Measurements from ENCODE around the gene ITGB2.
A peak's percentile ranks its signal among the peaks of the same experiment; 100 is the strongest.
"Not testable (repeated sequence)": the region's sequence is repeated elsewhere in the genome, so short reads cannot be mapped to it uniquely, and the experiment has no call there.

ITGB2 gene

GRCh38 chr21:44879238-44879637, 41.5 kb downstream of the ITGB2 start:
- DNase-seq: not testable (repeated sequence)

DNA sequence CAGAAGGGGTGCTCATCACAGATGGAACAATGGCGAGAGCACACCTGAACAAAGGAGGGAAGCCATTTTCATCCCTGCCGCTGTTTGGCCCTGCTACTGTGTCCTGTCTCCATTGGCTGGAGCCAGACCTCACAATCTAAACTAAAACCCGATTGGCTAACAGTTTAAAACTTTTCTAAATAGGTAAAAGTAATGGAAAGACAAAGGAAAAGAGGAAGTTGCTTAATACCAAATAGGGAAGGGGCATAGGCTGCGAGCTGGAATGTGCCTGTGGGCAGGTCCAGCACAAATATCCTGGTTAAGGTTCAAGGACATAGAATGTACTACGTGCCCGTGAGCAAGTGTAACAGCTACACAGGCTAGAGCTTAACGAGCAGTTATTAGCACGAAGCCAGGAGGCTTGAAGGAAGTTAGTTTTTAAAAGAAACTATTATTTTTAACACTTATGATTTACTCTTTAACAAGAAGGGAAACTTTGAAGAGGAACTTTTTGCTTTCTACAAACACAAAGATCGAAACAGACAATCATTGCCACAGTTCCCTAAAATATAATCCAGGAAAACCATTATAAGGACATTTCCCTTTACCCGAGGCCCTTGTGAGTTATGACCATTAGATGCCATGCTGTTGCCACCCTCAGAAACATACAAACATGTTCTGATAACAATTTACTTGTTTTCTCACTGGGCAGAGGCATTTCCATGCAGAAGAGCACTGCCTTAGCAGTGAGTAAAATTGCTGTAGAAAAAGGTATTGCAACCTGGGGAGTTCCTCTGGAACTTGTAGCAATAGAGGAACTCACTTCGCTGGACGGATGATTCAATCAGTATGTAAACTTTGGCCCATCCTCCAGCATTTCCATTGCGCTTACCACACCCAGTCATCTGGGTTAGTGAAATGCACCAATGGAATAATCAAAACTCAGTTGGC, 42.4 kb downstream of the ITGB2 start:
- no peak for DNase-seq

GRCh38 chr21:44876849-44877575, 43.7 kb downstream of the ITGB2 start:
- DNase-seq: no peak

DNA sequence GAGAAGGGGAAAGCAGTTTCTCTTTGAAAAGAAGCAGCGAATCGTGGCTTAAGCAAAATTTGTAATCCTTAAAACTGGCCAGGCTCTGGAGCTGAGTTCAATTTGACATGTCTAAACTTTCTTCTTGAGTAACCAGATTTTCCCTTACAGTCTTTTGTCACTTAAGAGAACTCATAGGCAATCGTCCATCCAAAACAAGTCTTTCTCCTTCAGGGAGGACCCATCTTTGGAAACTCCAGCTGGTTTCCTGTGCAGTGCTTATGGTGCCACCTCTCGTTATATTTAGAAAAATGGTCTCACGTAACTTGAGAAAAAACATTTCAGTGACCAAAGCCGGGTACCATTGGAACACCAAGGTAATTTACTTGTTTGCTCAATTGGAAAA, 45.4 kb downstream of the ITGB2 start:
- peak in 2 of 3 experiments; percentile 44 to 60 for DNase-seq

- DNase-seq: peak in 2 of 3 experiments; percentile 73 to 76
Measured at GRCh38 chr21:44874497-44875315, 46.0 kb downstream of the ITGB2 start.

- DNase-seq: peak in 1 of 3 experiments; percentile 58
Measured at GRCh38 chr21:44874240-44874496, 46.5 kb downstream of the ITGB2 start.

GRCh38 chr21:44873356-44874239, 47.1 kb downstream of the ITGB2 start, which contains the start of gene PTTG1IP:
Gene PTTG1IP, minus strand, starts transcription at chr21:44873690. Its CDS starts 74 bp downstream, at chr21:44873616.
- DNase-seq: peak; percentile 99

DNA sequence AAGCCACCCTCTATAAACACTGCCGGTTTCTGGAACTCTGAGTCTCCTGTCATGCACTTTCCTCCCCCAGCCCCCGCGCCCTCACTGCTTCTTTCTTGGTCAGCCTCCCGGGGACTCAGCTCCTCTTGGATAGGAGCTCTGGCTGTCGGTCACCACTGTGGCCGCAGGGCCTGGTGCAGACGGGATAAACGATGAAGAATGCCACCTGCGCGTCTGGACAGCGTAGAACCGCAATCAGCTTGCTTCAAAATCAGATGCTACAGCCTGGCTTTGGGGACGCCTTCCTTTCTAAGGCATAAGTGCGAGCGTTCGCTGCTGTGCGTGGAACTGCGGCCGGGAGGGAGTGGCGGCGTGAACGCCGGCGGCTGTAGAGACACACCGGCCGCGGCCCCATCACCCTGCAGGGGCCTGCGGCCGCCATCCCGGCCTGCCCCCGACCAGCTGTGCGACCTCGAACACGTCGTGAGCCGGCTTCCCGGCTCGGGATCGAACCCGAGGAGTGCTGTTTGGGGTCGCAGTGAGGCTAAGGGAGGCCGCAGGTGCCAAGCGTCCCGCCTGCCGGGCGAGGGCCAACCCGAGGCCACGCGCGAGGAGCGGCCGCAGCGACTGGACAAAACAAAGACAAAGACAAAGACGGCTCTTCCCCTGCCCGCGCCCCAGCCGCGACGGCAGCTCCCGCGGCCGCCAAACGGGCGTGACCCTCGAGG, 47.9 kb downstream of the ITGB2 start:
- DNase-seq: peak in 2 of 3 experiments; percentile 71 to 81

- DNase-seq: no peak
Measured at GRCh38 chr21:44872323-44872648, 48.4 kb downstream of the ITGB2 start.

DNA sequence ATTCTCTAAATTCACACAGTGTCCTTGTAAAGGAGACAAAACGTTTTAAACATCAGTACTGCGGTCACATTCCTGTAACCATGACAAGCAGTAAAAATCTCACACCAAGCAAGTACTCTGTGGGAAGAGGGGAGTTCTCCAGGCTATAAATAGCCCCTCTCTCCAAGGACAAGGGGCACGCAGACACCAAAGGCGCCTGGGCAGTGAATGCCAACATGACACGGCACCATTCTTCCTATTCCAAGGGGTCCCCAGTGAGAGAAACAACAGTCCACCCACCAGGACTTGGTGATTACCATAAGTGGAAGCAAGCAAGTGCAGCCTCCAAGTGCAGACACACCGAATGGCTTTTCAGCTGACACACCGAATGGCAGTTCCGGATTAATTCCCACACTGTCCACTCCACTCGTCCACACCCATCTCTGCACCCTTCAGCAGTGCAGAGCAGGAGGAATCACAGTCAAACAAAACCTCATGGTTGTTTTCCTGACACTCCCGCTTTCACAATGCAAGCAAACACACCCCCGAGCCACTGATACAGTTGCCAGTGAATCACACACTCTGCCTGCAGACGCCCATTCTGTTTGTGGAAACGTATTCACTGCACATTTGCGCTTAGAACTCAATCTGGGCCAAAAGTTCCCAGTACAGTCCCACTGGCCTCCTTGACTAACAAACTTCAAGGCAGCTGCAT, 49.0 kb downstream of the ITGB2 start:
- DNase-seq: no peak

DNA sequence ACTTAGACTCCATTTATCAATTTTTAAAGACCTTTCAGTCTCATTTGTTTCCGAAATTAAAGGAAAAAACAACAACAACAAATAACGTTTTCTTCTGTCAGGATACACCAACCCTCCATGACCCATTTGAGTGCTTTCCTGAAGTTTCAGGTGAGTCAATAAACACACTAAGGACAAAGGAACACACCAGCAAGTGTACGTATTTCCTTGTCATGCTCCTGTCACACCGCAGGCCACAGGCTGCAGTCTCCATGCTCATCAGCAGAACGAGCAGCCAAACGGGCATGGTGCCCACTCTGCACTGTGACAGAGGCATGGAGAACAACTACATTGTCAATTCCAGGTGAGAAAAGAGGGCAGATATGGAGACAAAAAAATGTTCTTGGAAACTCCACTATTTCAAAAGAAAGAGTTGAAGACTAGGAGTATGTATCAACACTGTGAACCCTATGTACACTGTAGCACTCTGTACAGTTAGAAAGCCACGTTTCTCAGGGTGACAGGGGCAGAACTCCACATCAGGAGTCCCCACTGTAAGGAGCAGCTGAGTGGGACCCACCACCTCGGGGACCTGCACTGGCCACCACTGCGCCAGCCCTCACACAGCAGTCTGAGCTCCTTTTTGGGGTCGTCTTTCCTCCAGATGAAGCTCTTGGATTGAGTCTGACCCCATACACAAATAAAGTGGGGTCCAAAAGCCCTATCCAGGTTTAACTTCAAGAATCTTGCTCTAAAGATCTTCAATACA, 49.8 kb downstream of the ITGB2 start:
- DNase-seq: no peak

DNA sequence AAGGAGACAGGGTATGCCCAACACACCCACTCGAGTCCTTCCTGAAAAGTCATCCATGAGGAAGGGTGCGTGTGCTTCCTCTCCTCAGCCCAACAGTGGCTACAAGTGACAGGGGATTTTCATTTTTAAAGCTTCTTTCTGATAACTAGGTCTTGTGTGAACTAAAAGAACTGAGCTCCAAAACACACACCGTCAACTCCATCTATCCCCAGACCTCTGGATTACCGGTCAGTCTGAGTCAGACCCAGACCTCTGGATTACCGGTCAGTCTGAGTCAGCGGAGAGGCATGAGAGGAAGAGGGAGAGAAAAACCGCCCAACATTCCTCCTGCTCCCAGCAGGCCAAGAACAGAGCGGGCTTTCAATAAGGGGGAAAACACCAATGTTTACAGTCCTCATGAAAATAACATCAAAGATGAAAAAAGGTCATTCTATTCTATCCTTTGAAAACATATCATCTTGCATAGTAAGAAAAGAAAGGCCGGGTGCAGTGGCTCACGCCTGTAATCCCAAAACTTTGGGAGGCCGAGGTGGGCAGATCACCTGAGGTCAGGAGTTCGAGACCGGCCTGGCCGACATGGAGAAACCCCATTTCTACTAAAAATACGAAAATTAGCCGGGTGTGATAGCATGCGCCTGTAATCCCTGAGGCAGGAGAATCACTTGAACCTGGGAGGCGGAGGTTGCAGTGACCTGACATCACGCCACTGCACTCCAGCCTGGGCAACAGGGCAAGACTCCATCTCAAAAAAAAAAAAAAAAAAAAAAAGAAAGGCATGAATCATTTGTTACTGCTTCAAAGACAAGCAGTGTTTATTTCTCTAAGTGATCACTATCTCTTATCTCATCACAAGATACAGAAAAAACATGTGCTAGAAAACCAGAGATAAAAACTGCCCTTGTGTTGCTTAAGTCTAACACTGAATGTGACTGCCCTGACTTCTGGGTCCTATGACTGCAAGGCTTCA, 50.6 kb downstream of the ITGB2 start:
- DNase-seq: no peak

DNA sequence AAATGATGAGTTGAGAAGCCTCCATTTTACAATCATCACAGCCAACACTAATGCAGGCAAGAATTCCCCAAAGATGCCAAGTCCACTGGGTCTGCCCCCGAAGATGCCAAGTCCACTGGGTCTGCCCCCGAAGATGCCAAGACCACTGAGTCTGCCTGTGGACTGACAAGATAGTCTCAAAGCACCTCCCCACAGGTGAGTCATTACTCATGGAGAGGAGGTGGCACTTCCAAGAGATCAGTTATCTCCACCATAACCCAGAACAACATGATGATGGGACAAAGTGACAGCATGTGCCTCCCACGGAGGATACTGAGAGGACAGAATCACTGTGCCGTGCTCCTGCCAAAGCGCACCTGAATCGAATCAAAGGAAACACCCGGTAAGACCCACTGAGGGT, 52.0 kb downstream of the ITGB2 start:
- no peak for DNase-seq

DNA sequence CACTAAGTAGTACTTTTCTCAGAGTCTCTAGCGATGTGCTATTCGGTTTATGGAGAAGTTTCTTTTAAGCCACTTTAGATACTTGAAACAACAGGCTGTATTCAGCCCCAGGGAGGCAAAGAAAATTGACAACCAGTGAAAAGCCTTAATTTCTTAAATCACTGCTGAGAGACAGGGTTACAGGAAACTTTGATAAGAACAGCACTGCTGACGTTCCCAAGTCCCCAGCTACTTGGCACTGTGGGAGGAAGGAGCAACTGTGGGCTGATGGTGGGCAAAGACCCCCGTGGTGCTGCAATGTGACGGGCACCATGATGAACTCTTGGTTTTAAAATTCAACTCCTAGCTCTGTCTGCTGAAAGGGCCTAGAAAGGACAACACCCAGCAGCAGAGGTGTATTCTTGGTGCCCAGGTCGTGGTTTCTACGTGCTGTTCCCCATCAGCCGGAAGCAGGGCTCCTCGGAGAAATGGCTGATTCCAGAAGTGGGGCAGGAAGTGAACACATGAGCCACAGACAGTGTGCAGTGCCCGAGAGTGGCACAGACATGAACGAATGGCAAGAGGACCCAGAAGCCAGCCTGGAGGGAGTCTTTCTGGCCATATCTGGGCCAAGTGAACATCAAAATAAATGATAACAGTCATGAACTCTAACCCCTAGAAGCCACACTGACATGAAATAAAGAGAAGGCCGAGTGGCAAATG, 52.5 kb downstream of the ITGB2 start:
- DNase-seq: no peak

GRCh38 chr21:44867464-44867863, 53.2 kb downstream of the ITGB2 start:
- no peak for DNase-seq

DNA sequence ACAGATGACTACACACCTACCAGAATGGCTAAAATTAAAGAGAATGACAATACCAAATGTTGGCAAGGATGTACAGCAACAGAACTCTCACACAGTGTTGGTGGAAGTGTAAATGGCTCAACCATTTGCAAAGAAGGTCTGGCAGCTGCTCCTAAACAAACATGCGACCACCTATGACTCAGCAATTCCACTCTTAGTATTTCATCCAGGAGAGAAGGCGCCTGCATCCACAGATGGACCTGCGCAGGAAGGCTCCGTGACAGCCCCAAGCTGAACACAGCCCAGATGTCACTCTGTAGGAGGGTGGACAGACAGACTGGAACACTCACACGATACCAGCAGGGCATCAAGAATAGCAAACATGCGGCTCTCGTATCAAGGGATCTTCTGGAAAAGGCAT, 53.9 kb downstream of the ITGB2 start:
- peak in 1 of 3 experiments; percentile 39 for DNase-seq

- no peak for DNase-seq
Measured at GRCh38 chr21:44865561-44866280, 55.0 kb downstream of the ITGB2 start.

All from NCI-H1417 (cell line).